Muscle layer of colon (tissue), 2 donors: ENCODE data around the gene ERCC2.

ENCODE experiments used
- H3K27ac ChIP-seq: one replicate; pipeline ENCODE4 v1.7.0; 2013; ENCODE audit warnings: low read depth, mild to moderate bottlenecking, low read length, moderate library complexity
- H3K27me3 ChIP-seq, 2 donors: one replicate each; pipeline ENCODE4 v1.7.0; 2013; ENCODE audit warnings: low read length in 2 of 2, mild to moderate bottlenecking in 2 of 2; ENCODE audit not compliant: insufficient read depth in 2 of 2, control insufficient read depth in 1 of 2
- H3K36me3 ChIP-seq: one replicate; pipeline ENCODE4 v1.7.0; 2013; ENCODE audit warnings: mild to moderate bottlenecking, low read length; ENCODE audit not compliant: insufficient read depth
- H3K4me1 ChIP-seq: one replicate; pipeline ENCODE4 v1.7.0; 2013; ENCODE audit warnings: mild to moderate bottlenecking, low read length; ENCODE audit not compliant: insufficient read depth
- H3K4me3 ChIP-seq, 2 donors: one replicate each; pipeline ENCODE4 v1.7.0; 2013; ENCODE audit warnings: low read length in 2 of 2, low read depth in 1 of 2, mild to moderate bottlenecking in 1 of 2, moderate library complexity in 1 of 2
- H3K9ac ChIP-seq: one replicate; pipeline ENCODE4 v1.7.0; 2013; ENCODE audit warnings: low read length
- H3K9me3 ChIP-seq: one replicate; pipeline ENCODE4 v1.7.0; 2013; ENCODE audit warnings: mild to moderate bottlenecking, low read length
- donor health status: abdominal sarcoma.
- donor health status: Adenocarcinoma of cecum.

ERCC2 gene

DNA sequence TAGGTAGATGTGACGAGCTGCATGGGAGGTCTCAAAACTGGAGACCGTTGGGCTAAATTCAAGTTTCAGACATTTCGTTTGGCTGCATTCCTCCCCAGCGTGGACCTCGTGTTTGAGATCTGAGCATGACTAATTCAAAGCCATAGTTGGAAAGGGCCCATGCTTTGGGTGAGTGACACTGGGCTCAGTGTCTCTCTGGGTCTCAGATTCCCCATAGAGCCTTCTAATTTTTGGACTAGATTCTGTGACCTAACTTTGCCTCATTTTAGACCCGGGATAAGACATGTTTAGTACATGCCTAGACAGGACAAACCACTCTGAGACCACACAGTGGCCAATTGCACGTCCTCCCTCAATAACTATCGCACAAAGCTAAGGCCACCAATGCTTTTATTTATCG lies 64.3 kb downstream of the ERCC2 start:
- Histone ChIP-seq H3K27ac (no peak overlapping the region), H3K9me3 (no peaks in the 10 kb centered on the region), H3K36me3 (no peaks in the 10 kb centered on the region), H3K4me1 (no peaks in the 10 kb centered on the region), H3K27me3 (no peaks in the 10 kb centered on the region), H3K4me3 (no peak overlapping the region), H3K9ac (no peak overlapping the region)

DNA sequence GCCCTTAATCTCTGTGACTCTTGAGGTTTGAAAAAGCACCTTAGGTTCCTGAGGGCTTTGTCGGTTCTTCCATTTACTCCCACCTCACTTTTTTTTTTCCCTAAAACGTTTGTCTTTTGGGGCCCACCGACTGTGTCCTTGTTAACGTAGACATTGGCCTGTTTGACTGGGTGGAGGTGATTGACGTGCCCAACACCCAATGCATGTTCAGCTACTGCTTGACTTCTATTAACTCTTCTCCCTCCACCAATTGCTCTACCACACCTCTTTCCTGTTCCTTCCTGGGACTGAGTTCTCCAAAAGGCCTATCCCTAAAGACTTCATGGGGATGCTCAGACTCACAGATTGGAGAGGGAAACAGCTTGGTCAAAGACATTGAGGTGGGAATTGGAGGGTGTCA lies 65.0 kb downstream of the ERCC2 start:
- H3K36me3 ChIP-seq: no peaks in the 10 kb centered on the region

DNA sequence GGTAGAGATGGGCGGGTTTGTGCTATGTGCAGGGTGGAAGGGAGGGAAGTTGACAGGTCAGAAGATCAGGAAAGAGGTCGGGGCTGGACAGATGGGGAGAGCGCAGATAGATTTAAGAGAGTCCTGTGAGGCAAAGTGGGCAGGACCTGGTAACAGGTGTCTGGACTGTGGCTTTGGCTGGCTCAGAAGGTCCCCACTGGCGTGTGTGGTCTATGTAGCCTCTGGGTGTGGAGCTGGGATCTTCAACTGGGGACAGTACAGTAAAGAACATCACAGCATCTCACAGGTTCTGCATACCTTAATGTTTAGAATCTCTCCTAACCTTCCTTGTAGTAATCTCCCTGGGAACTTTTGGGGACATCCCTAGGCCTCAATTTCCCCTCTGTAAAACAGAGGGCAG lies 65.4 kb downstream of the ERCC2 start:
- Histone ChIP-seq H3K9ac (no peak overlapping the region), H3K27me3 (no peaks in the 10 kb centered on the region), H3K9me3 (no peaks in the 10 kb centered on the region), H3K4me1 (no peaks in the 10 kb centered on the region), H3K4me3 (no peak overlapping the region), H3K27ac (no peak overlapping the region), H3K36me3 (no peaks in the 10 kb centered on the region)

More for the DNA sequence above, 65.0 kb downstream of the ERCC2 start:
- Histone ChIP-seq H3K27me3 (no peaks in the 10 kb centered on the region), H3K4me1 (no peaks in the 10 kb centered on the region), H3K9ac (no peak overlapping the region), H3K27ac (no peak overlapping the region), H3K9me3 (no peaks in the 10 kb centered on the region), H3K4me3 (no peak overlapping the region)

DNA sequence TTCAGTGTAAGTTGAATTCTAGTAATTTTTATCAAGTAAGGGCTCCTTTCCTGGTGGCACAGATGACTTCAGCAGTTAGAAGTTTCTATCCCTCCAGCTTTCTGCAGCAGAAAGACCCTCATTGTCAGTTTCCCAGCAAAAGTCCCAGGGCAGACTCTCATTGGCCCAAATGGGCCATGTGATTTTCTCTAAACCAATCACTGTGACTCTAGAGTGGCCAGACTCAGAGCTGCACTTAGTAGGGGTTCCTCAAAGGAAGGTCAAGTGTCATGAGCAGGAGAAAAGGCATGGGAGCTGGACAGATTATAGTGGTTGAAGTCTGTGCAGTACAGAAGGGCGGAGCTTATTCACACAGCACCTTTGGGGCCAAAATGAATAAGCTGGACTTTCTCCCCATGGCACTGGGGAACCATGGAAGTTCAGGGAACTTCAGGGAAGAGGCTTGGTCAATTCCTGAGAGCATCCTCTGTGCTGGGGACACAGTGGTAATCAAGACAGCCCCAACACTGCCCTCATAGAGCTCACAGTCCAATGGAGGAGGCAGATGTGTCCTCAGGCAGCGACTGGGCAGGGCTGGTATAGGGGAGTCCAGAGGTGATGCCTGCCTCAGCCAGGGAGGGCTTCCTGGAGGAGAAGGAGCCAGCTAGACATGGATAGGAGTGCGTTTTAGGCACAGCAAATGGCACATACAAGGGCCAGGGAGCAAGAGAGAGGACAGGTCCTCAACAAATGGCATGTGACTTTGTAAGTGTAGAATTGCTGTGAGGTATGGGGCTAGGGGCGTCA lies 66.0 kb downstream of the ERCC2 start:
- H3K27me3 ChIP-seq: no peaks in the 10 kb centered on the region
- no peaks in the 10 kb centered on the region for H3K36me3 ChIP-seq
- H3K27ac ChIP-seq: no peak overlapping the region
- no peaks in the 10 kb centered on the region for H3K4me1 ChIP-seq
- H3K4me3 ChIP-seq: no peak overlapping the region
- H3K9me3 ChIP-seq: no peaks in the 10 kb centered on the region
- no peak overlapping the region for H3K9ac ChIP-seq

DNA sequence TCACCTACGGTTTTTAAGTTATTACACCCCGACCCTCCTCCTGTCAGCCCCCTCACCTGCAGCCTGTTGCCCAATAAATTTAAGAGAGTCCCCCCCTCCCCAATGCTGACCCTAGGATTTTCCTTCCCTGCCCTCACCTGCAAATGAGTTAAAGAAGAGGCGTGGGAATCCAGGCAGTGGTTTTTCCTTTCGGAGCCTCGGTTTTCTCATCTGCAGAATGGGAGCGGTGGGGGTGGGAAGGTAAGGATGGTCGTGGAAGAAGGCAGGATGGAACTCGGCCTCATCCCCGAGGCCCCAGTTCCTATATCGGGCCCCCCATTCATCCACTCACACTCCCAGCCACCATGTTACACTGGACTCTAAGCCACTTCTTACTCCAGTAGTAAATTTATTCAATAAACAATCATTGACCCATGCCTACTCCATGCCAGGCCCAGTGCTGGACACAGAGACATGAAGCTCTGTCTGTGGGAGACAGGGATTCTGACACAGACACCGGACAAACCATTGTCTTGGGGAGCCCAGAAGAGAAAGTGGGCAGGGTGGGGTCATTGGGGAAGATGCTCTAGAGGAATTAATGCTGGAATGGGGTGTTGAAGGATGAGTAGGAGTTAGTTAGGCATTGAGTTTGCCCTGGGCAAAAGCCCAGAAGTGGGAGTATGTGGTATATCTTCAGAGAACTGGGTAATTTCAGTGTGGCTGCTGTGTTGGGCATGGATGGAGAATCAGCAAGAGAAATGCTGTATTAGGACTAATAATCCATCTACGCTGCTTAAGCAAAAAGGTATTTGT lies 66.9 kb downstream of the ERCC2 start:
- H3K9me3 ChIP-seq: no peaks in the 10 kb centered on the region

DNA sequence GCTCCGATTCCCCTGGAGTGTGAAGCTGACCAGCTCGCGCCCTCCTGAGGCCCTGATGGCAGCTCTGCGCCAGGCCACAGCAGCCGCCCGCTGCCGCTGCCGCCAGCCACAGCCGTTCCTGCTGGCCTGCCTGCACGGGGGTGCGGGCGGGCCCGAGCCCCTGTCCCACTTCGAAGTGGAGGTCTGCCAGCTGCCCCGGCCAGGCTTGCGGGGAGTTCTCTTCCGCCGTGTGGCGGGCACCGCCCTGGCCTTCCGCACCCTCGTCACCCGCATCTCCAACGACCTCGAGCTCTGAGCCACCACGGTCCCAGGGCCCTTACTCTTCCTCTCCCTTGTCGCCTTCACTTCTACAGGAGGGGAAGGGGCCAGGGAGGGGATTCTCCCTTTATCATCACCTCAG lies 68.0 kb downstream of the ERCC2 start:
- H3K9me3 ChIP-seq: no peaks in the 10 kb centered on the region
- no peaks in the 10 kb centered on the region for H3K27me3 ChIP-seq
- no peaks in the 10 kb centered on the region for H3K4me1 ChIP-seq
- no peak overlapping the region for H3K4me3 ChIP-seq
- H3K27ac ChIP-seq: no peak overlapping the region
- H3K36me3 ChIP-seq: no peaks in the 10 kb centered on the region
- no peak overlapping the region for H3K9ac ChIP-seq

More for the DNA sequence above, 66.9 kb downstream of the ERCC2 start:
- Histone ChIP-seq H3K27me3 (no peaks in the 10 kb centered on the region), H3K36me3 (no peaks in the 10 kb centered on the region), H3K9ac (no peak overlapping the region), H3K4me1 (no peaks in the 10 kb centered on the region), H3K27ac (no peak overlapping the region), H3K4me3 (no peak overlapping the region)
